HEK293 (cell line): ENCODE results near the gene ERF.

Experiments
- BCL11B ChIP-seq: fragments of 450-650 bp; formaldehyde crosslinking; IDR thresholded peaks from 2 replicates; pipeline ENCODE4 v1.5.1; 2016; ENCODE audit warnings: low read depth, missing biosample characterization, missing genetic modification characterization
- KLF17 ChIP-seq: fragments of 450-650 bp; formaldehyde crosslinking; IDR thresholded peaks from 2 replicates; pipeline ENCODE4 v1.5.1; 2016; ENCODE audit warnings: missing biosample characterization, missing genetic modification characterization
- PRDM4 ChIP-seq: fragments of 450-650 bp; formaldehyde crosslinking; IDR thresholded peaks from 2 replicates; pipeline ENCODE4 v1.5.1; 2017; ENCODE audit warnings: missing biosample characterization, missing genetic modification characterization
- SP2 ChIP-seq: fragments of 450-650 bp; formaldehyde crosslinking; IDR thresholded peaks from 2 replicates; pipeline ENCODE4 v1.5.1; 2016; ENCODE audit warnings: missing biosample characterization, missing genetic modification characterization
- YY1 ChIP-seq: fragments of 450-650 bp; formaldehyde crosslinking; IDR thresholded peaks from 2 replicates; pipeline ENCODE4 v1.5.1; 2018; ENCODE audit warnings: missing biosample characterization, missing genetic modification characterization
- ZBTB10 ChIP-seq: fragments of 450-650 bp; formaldehyde crosslinking; IDR thresholded peaks from 2 replicates; pipeline ENCODE4 v1.5.1; 2016; ENCODE audit warnings: missing biosample characterization, missing genetic modification characterization
- ZBTB11 ChIP-seq: fragments of 450-650 bp; formaldehyde crosslinking; conservative IDR thresholded peaks from 2 replicates; pipeline ENCODE4 v1.5.1; 2016; ENCODE audit warnings: low read depth, missing biosample characterization, missing genetic modification characterization
- ZBTB7A ChIP-seq: fragments of 450-650 bp; formaldehyde crosslinking; IDR thresholded peaks from 2 replicates; pipeline ENCODE4 v1.5.1; 2016; ENCODE audit warnings: low read depth, missing biosample characterization, missing genetic modification characterization
- ZFHX2 ChIP-seq: fragments of 450-650 bp; formaldehyde crosslinking; conservative IDR thresholded peaks from 2 replicates; pipeline ENCODE4 v1.5.1; 2016; ENCODE audit warnings: missing biosample characterization, missing genetic modification characterization
- ZFP3 ChIP-seq: fragments of 450-650 bp; formaldehyde crosslinking; IDR thresholded peaks from 2 replicates; pipeline ENCODE4 v1.5.1; 2016; ENCODE audit warnings: low read depth, missing biosample characterization, missing genetic modification characterization
- ZNF174 ChIP-seq: fragments of 450-650 bp; formaldehyde crosslinking; IDR thresholded peaks from 2 replicates; pipeline ENCODE4 v1.5.0; 2017; ENCODE audit warnings: missing biosample characterization, mild to moderate bottlenecking, missing genetic modification characterization
- ZNF202 ChIP-seq: fragments of 450-650 bp; formaldehyde crosslinking; IDR thresholded peaks from 2 replicates; pipeline ENCODE4 v1.5.1; 2016; ENCODE audit warnings: missing biosample characterization, missing genetic modification characterization, borderline replicate concordance
- ZNF24 ChIP-seq: fragments of 450-650 bp; formaldehyde crosslinking; IDR thresholded peaks from 2 replicates; pipeline ENCODE4 v1.5.1; 2016; ENCODE audit warnings: missing biosample characterization, missing genetic modification characterization
- ZNF280C ChIP-seq: fragments of 450-650 bp; formaldehyde crosslinking; IDR thresholded peaks from 2 replicates; pipeline ENCODE4 v1.5.1; 2016; ENCODE audit warnings: missing biosample characterization, missing genetic modification characterization
- ZNF350 ChIP-seq: fragments of 450-650 bp; formaldehyde crosslinking; IDR thresholded peaks from 2 replicates; pipeline ENCODE4 v1.5.0; 2017; ENCODE audit warnings: missing biosample characterization, mild to moderate bottlenecking, missing genetic modification characterization
- ZNF37A ChIP-seq: fragments of 450-650 bp; IDR thresholded peaks from 2 replicates; pipeline ENCODE4 v1.5.1; 2018; ENCODE audit warnings: missing biosample characterization, missing genetic modification characterization
- ZNF394 ChIP-seq: fragments of 450-650 bp; formaldehyde crosslinking; IDR thresholded peaks from 2 replicates; pipeline ENCODE4 v1.5.1; 2016; ENCODE audit warnings: missing biosample characterization, missing genetic modification characterization, mild to moderate bottlenecking, moderate library complexity, borderline replicate concordance
- ZNF404 ChIP-seq: fragments of 450-650 bp; formaldehyde crosslinking; IDR thresholded peaks from 2 replicates; pipeline ENCODE4 v1.5.1; 2017; ENCODE audit warnings: missing biosample characterization, missing genetic modification characterization
- ZNF426 ChIP-seq: fragments of 450-650 bp; formaldehyde crosslinking; IDR thresholded peaks from 2 replicates; pipeline ENCODE4 v1.5.1; 2017; ENCODE audit warnings: missing biosample characterization, missing genetic modification characterization, mild to moderate bottlenecking, inconsistent platforms, moderate library complexity
- ZNF488 ChIP-seq: fragments of 450-650 bp; formaldehyde crosslinking; IDR thresholded peaks from 2 replicates; pipeline ENCODE4 v1.5.1; 2016; ENCODE audit warnings: missing biosample characterization, missing genetic modification characterization
- ZNF514 ChIP-seq: fragments of 450-650 bp; formaldehyde crosslinking; IDR thresholded peaks from 2 replicates; pipeline ENCODE4 v1.5.1; 2016; ENCODE audit warnings: missing biosample characterization, missing genetic modification characterization
- ZNF530 ChIP-seq: fragments of 450-650 bp; formaldehyde crosslinking; IDR thresholded peaks from 2 replicates; pipeline ENCODE4 v1.5.1; 2016; ENCODE audit warnings: low read depth, missing biosample characterization, missing genetic modification characterization
- ZNF600 ChIP-seq: fragments of 450-650 bp; formaldehyde crosslinking; IDR thresholded peaks from 2 replicates; pipeline ENCODE4 v1.5.1; 2016; ENCODE audit warnings: missing biosample characterization, missing genetic modification characterization
- ZNF623 ChIP-seq: fragments of 450-650 bp; formaldehyde crosslinking; IDR thresholded peaks from 2 replicates; pipeline ENCODE4 v1.5.1; 2016; ENCODE audit warnings: missing biosample characterization, missing genetic modification characterization
- ZNF776 ChIP-seq: fragments of 450-650 bp; formaldehyde crosslinking; IDR thresholded peaks from 2 replicates; pipeline ENCODE4 v1.5.0; 2017; ENCODE audit warnings: missing biosample characterization, missing genetic modification characterization, borderline replicate concordance
- ZNF830 ChIP-seq: fragments of 450-650 bp; IDR thresholded peaks from 2 replicates; pipeline ENCODE4 v1.5.0; 2018; ENCODE audit warnings: missing biosample characterization, missing genetic modification characterization, low read depth, mild to moderate bottlenecking, moderate library complexity

ERF gene

GRCh38 chr19:42219812-42220750, 34.8 kb downstream of the ERF start, which contains the start of gene ZNF526 (continued):
- no peak for TF ChIP-seq ZNF776 (tag by site-specific recombination)
- TF ChIP-seq ZNF623 (tag by site-specific recombination): no peak
- TF ChIP-seq SP2 (tag by site-specific recombination): peak; percentile 99
- TF ChIP-seq ZNF514 (tag by site-specific recombination): no peak
- TF ChIP-seq ZFHX2: peak; percentile 92
- peak; percentile 76 for TF ChIP-seq KLF17 (tag by site-specific recombination)
- TF ChIP-seq YY1: no peak
- TF ChIP-seq ZNF24 (tag by site-specific recombination): no peak
- no peak for TF ChIP-seq ZNF174 (tag by site-specific recombination)
- peak; percentile 84 for TF ChIP-seq ZNF600 (tag by site-specific recombination)
- TF ChIP-seq ZNF830 (tag by site-specific recombination): no peak
- no peak for TF ChIP-seq ZNF202
- no peak for TF ChIP-seq ZNF394
- TF ChIP-seq ZNF530 (tag by site-specific recombination): no peak
- TF ChIP-seq ZNF350: no peak
- no peak for TF ChIP-seq ZNF37A
- no peak for TF ChIP-seq ZNF426 (tag by site-specific recombination)
- peak; percentile 78 for TF ChIP-seq ZBTB11 (tag by site-specific recombination)
- peak; percentile 70 for TF ChIP-seq PRDM4 (tag by site-specific recombination)
- peak; percentile 99 for TF ChIP-seq ZBTB7A (tag by site-specific recombination)
- TF ChIP-seq ZNF404 (tag by site-specific recombination): no peak
- no peak for TF ChIP-seq ZNF488 (tag by site-specific recombination)
- peak; percentile 32 for TF ChIP-seq ZBTB10
- TF ChIP-seq ZNF280C (tag by site-specific recombination): no peak
- TF ChIP-seq BCL11B (tag by site-specific recombination): no peak
- TF ChIP-seq ZFP3 (tag by site-specific recombination): no peak
